Esophagus muscularis mucosa (tissue), 4 donors: ENCODE measurements around the gene EPHA4. TPM values are rescaled to one million over a fixed set of nuclear protein-coding genes. Genes with fewer than 3 reads are reported as not detected.

Source experiments
- DNase-seq: peaks from one replicate; pipeline ENCODE4 v3.0.0-alpha.2; 2017; ENCODE audit errors: extremely low spot score
- H3K27ac ChIP-seq, 4 donors: fragments of 200-600 bp; sonication (generic); replicated peaks in 1 of 4; 1 replicate in 3 of 4; 2 replicates in 1 of 4; pipeline ENCODE4 v1.5.1; 2016 to 2019; ENCODE audit warnings: mild to moderate bottlenecking in 1 of 4
- H3K27me3 ChIP-seq, 4 donors: fragments of 200-600 bp; sonication (generic); one replicate each; pipeline versions ENCODE4 v1.5.1 to v1.6.0; 2016 to 2019
- H3K36me3 ChIP-seq, 4 donors: fragments of 200-600 bp; sonication (generic); one replicate each; pipeline ENCODE4 v1.5.1; 2016 to 2019
- H3K4me1 ChIP-seq, 4 donors: fragments of 200-600 bp; sonication (generic); one replicate each; pipeline ENCODE4 v1.5.1; 2016 to 2019
- H3K4me3 ChIP-seq, 4 donors: fragments of 200-600 bp; sonication (generic); 1 replicate in 2 of 4; 2 replicates in 2 of 4; pipeline ENCODE4 v1.5.1; 2016 to 2019; ENCODE audit warnings: mild to moderate bottlenecking in 4 of 4, moderate library complexity in 1 of 4
- H3K9me3 ChIP-seq, 4 donors: fragments of 200-600 bp; sonication (generic); 1 replicate in 3 of 4; 2 replicates in 1 of 4; pipeline ENCODE4 v1.5.1; 2016 to 2019
- EP300 ChIP-seq: sonication (generic); formaldehyde crosslinking; IDR thresholded peaks from one replicate; pipeline ENCODE4 v1.6.1; 2017; ENCODE audit warnings: antibody characterized with exemption
- POLR2A ChIP-seq: fragments of 450-650 bp; IDR thresholded peaks from one replicate; pipeline ENCODE4 v1.6.1; 2017; ENCODE audit warnings: antibody characterized with exemption, moderate library complexity, mild to moderate bottlenecking, low read depth
- POLR2AphosphoS5 ChIP-seq, 2 donors: sonication (generic); formaldehyde crosslinking; IDR thresholded peaks; one replicate each; pipeline ENCODE4 v1.6.1; 2017; ENCODE audit warnings: antibody characterized with exemption in 2 of 2
- WGBS: methylation state at CpG from one replicate; pipeline ENCODE4 v1.1.5; 2018; 5-methylcytosine and 5-hydroxymethylcytosine counted together
- intact Hi-C: fragments of 100-400 bp; cut with DNase I; formaldehyde crosslinking; loops from one replicate; pipeline ENCODE4 v1.15.1; 2023
- total RNA-seq, 4 donors: library from RNA; depleted of rRNA; stranded (reverse); fragments of >200 nt; gene quantifications; one replicate each; pipeline versions ENCODE4 v1.1.0 to v1.2.1, GENCODE V29; 2016
- TF ChIP-seq, protein P1 (sequence below), 3 experiments: fragments of 200-600 bp in 2 of 3; fragments of 450-650 bp in 1 of 3; sonication (generic) in 2 of 3; IDR thresholded peaks; one replicate each; pipeline ENCODE4 v1.5.1; 2017 to 2019; ENCODE audit warnings: antibody characterized with exemption in 3 of 3, mild to moderate bottlenecking in 2 of 3, moderate library complexity in 1 of 3

The EPHA4 gene
- total RNA-seq, 4 donors from 2014 or later = 15.4 to 25.9 (median 20.2) TPM

DNA sequence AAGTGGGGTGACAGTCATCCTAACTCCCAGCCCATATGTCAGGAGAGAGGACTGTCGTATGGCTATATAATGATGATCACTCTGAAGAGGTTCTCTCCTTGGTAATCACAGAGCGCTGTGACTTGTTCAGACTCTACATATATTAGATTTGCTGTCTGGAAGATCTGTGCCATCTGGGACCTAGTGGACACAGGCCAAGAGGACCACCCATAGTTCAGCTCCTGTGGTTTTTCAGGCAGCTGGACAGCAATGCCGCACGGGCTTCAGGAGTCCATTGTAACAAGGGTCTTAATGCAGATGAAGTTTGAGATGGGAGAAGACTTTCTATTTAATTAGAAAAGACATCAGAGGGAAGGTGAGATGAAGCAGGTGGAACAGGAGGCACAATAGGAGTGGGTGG is 40.1 kb upstream of the EPHA4 start:
- no peak overlapping the region for H3K4me3 ChIP-seq
- intact Hi-C loops = no loop called here
- no peak overlapping the region for H3K27ac ChIP-seq
- TF ChIP-seq EP300 (no peak), POLR2AphosphoS5 (IDR thresholded peaks at IDR 0.05) (no peak), POLR2A (no peak)
- TF ChIP-seq, protein P1, sequence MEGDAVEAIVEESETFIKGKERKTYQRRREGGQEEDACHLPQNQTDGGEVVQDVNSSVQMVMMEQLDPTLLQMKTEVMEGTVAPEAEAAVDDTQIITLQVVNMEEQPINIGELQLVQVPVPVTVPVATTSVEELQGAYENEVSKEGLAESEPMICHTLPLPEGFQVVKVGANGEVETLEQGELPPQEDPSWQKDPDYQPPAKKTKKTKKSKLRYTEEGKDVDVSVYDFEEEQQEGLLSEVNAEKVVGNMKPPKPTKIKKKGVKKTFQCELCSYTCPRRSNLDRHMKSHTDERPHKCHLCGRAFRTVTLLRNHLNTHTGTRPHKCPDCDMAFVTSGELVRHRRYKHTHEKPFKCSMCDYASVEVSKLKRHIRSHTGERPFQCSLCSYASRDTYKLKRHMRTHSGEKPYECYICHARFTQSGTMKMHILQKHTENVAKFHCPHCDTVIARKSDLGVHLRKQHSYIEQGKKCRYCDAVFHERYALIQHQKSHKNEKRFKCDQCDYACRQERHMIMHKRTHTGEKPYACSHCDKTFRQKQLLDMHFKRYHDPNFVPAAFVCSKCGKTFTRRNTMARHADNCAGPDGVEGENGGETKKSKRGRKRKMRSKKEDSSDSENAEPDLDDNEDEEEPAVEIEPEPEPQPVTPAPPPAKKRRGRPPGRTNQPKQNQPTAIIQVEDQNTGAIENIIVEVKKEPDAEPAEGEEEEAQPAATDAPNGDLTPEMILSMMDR (IDR thresholded peaks at IDR 0.05) = no peak
- no peaks in the 10 kb centered on the region for H3K4me1 ChIP-seq
- H3K9me3 ChIP-seq = no peaks in the 10 kb centered on the region
- H3K36me3 ChIP-seq = no peaks in the 10 kb centered on the region
- WGBS = 56% methylated on average over 4 of the region's 4 CpGs
- no peak for DNase-seq
- H3K27me3 ChIP-seq = no peaks in the 10 kb centered on the region

DNA sequence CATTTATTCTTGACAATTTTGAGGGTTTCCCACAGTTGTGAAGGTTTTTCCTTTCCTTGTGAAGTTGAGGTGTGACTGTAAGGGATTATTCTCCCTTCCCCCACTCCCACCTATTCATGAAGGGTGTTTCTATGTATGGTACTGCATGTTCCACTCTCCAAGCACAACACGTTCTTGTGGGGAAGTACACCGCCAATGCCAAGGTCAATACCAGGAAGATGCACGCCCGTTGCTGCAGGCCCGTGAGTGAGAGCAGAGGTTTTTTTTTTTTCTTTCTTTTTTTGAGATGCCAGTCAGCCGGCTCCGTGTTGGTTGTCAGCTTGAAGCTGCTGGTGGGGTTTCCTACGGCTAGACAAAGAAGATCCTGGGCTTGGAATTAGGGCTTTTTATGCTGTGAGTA is 38.6 kb upstream of the EPHA4 start:
- intact Hi-C loops = no loop called here
- WGBS = 71% methylated on average over 8 of the region's 8 CpGs
- H3K27ac ChIP-seq = no peak overlapping the region

DNA sequence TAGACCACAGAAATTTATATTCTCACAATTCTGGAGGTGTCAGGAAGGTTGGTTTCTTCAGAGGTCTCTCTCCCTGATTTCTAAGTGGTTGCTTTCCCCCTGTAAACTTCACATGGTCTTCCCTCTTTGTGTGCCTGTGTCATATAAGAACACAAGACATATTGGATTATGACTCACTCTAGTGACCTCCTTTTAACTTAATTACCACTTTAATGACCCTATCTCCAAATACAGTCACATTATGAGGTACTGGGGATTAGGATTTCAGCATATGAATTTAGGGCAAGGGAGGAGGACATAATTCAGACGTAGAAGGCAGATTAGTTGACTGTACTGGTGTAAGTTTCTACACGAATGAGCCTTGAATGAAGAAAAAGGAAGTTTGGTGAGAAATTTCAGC is 38.2 kb upstream of the EPHA4 start:
- WGBS = 80% methylated on average over 2 of the region's 2 CpGs
- intact Hi-C loops = no loop called here
- Histone ChIP-seq H3K4me3 (no peak overlapping the region), H3K27ac (no peak overlapping the region), H3K36me3 (no peaks in the 10 kb centered on the region), H3K4me1 (no peaks in the 10 kb centered on the region), H3K27me3 (no peaks in the 10 kb centered on the region), H3K9me3 (no peaks in the 10 kb centered on the region)
- no peak for DNase-seq
- no peak for TF ChIP-seq POLR2AphosphoS5 (IDR thresholded peaks at IDR 0.05)
- no peak for TF ChIP-seq POLR2A
- TF ChIP-seq, protein P1 (IDR thresholded peaks at IDR 0.05) = no peak
- TF ChIP-seq EP300 = no peak

More for the DNA sequence above, 38.6 kb upstream of the EPHA4 start:
- Histone ChIP-seq H3K27me3 (no peaks in the 10 kb centered on the region), H3K36me3 (no peaks in the 10 kb centered on the region), H3K4me1 (no peaks in the 10 kb centered on the region), H3K9me3 (no peaks in the 10 kb centered on the region), H3K4me3 (no peak overlapping the region)
- no peak for DNase-seq
- peak in 1 of 2 donors; percentile 29 for TF ChIP-seq POLR2AphosphoS5 (IDR thresholded peaks at IDR 0.05)
- TF ChIP-seq POLR2A = no peak

DNA sequence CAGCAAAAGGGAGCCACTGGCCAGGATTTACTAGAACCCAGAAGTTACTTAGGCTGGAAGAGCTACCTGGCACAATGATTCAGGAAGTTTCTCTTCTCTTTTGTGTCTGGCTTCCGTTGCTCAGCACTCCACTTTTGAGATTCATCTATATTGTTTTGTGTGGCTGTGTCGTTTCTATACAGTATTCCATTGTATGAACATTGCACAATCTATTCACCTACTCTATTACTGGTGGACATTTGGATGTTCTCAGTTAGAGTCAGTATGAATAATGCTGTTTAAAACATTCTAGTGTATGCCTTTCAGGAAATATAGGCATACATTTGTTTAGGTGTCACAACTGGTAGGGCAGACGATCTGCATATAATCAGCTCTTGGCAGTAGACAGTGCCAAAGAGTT is 36.3 kb upstream of the EPHA4 start:
- Histone ChIP-seq H3K9me3 (no peaks in the 10 kb centered on the region), H3K27me3 (no peaks in the 10 kb centered on the region), H3K4me1 (no peaks in the 10 kb centered on the region), H3K4me3 (no peak overlapping the region), H3K27ac (no peak overlapping the region), H3K36me3 (no peaks in the 10 kb centered on the region)
- TF ChIP-seq POLR2AphosphoS5 (IDR thresholded peaks at IDR 0.05) = no peak
- TF ChIP-seq, protein P1 (IDR thresholded peaks at IDR 0.05) = no peak
- no peak for TF ChIP-seq EP300
- no peak for TF ChIP-seq POLR2A
- 75% methylated on average over 3 of the region's 3 CpGs for WGBS
- DNase-seq = no peak
- intact Hi-C loops = no loop called here

DNA sequence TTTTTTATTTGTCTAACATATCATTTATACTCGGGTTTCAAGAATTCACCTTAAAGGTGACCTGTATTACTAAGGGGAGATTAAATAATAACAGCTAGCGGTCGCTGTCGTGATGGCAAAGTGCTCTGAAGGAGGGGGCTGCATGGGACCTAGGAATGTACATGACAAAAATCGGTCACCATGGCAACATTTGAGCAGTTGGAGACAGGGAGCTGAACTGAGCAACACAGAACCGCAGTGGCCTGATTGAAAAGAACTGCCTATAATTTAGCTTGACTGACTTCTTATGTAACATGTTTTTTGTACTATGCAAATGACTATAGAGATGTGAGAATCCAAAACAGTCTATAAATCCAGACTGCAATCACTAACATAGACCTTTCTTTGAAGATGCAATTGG is 34.3 kb upstream of the EPHA4 start:
- WGBS = 81% methylated on average over 6 of the region's 6 CpGs

More for the DNA sequence above, 34.3 kb upstream of the EPHA4 start:
- Histone ChIP-seq H3K4me3 (no peak overlapping the region), H3K4me1 (no peaks in the 10 kb centered on the region), H3K27me3 (no peaks in the 10 kb centered on the region), H3K27ac (no peak overlapping the region), H3K36me3 (no peaks in the 10 kb centered on the region), H3K9me3 (no peaks in the 10 kb centered on the region)
- TF ChIP-seq POLR2A (no peak), POLR2AphosphoS5 (IDR thresholded peaks at IDR 0.05) (no peak), EP300 (no peak)
- TF ChIP-seq, protein P1 (IDR thresholded peaks at IDR 0.05) = no peak
- DNase-seq = no peak
- intact Hi-C loops = no loop called here
